ENCODE data around the gene PREX1. TPM values are rescaled to one million over a fixed set of nuclear protein-coding genes. Genes with fewer than 3 reads are reported as not detected.

The PREX1 gene
- total and polyA plus RNA-seq, 2 donors (not counting 3 experiments of a cell fraction or from before 2014, with no cell fraction given): 51.3 to 72.9 TPM

DNA sequence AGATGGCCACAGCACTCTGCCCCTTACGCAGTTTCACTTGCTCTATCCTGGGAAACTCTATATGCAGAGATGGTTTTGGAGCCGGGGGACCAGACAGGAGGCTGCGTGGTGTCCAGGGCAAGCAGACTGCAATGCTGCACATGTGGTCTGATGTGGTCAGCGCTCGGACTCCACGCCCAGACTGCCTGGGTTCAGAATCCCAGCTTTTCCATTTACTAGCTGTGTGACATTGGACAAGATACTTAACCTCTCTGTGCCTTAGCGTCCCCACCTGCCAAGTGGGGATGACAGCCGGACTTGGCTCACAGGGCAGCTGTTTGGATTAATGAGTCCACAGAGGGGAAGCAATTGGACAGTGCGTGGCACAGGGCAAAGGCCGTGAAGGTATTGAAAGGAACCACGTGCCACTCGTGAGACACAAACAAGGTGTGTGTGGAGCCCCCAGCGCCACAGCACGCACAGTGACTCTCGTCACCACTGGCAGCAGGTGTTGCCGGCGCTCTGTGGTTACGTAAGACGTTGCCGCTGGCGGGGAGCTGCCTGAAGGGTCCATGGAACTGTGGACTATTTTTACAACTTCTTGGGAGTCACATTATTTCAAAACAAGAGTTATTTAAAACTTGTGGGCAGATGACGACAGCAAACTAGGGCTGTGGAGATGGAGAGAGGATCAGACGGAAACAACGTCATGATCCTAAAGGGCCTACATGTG, 201.4 kb downstream of the PREX1 start:
- FAIRE-seq (no peak), DNase-seq (ENCODE audit: low read depth, low spot score) (no peak)
- no peak overlapping the region for H3K4me3 ChIP-seq (replicated peaks in 1 of 3; ENCODE audit: insufficient read depth in 1 of 3, low read depth in 1 of 3, low read length in 3 of 3)
- H3K27me3 ChIP-seq (ENCODE audit: control insufficient read depth in 2 of 2, insufficient read depth in 2 of 2, low read length in 2 of 2): no peaks in the 10 kb centered on the region
- no peak for TF ChIP-seq JUN (IDR thresholded peaks at IDR 0.05; ENCODE audit: borderline replicate concordance, insufficient read depth, insufficient read length, low read depth)
- no peak for TF ChIP-seq EZH2 (IDR thresholded peaks at IDR 0.05; ENCODE audit: borderline replicate concordance, low read depth, low read length, severe bottlenecking)
- no peak for TF ChIP-seq POLR2A (IDR thresholded peaks at IDR 0.05; ENCODE audit: low read depth, low read length)
- TF ChIP-seq, protein P1, sequence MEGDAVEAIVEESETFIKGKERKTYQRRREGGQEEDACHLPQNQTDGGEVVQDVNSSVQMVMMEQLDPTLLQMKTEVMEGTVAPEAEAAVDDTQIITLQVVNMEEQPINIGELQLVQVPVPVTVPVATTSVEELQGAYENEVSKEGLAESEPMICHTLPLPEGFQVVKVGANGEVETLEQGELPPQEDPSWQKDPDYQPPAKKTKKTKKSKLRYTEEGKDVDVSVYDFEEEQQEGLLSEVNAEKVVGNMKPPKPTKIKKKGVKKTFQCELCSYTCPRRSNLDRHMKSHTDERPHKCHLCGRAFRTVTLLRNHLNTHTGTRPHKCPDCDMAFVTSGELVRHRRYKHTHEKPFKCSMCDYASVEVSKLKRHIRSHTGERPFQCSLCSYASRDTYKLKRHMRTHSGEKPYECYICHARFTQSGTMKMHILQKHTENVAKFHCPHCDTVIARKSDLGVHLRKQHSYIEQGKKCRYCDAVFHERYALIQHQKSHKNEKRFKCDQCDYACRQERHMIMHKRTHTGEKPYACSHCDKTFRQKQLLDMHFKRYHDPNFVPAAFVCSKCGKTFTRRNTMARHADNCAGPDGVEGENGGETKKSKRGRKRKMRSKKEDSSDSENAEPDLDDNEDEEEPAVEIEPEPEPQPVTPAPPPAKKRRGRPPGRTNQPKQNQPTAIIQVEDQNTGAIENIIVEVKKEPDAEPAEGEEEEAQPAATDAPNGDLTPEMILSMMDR (IDR thresholded peaks at IDR 0.05; ENCODE audit: extremely low read depth in 1 of 2, insufficient read depth in 1 of 2, low read depth in 1 of 2, low read length in 2 of 2): no peak
- TF ChIP-seq, protein P2, sequence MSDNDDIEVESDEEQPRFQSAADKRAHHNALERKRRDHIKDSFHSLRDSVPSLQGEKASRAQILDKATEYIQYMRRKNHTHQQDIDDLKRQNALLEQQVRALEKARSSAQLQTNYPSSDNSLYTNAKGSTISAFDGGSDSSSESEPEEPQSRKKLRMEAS (IDR thresholded peaks at IDR 0.05; ENCODE audit: insufficient read depth, insufficient read length): no peak
- no peak for TF ChIP-seq FOS (IDR thresholded peaks at IDR 0.05; ENCODE audit: borderline replicate concordance, insufficient read depth, low read length)
- TF ChIP-seq MYC (IDR thresholded peaks at IDR 0.05; ENCODE audit: low read depth, low read length): no peak
- no peak for TF ChIP-seq GATA2 (IDR thresholded peaks at IDR 0.05; ENCODE audit: insufficient read depth, insufficient read length, low read depth, low read length)
- TF ChIP-seq POLR2AphosphoS5 (IDR thresholded peaks at IDR 0.05; ENCODE audit: insufficient read depth, low read depth, low read length): no peak
- POLR2A ChIA-PET: no interaction called here
- CTCF ChIA-PET: no interaction called here
- H3K9me1 ChIP-seq (replicated peaks; ENCODE audit: control insufficient read depth, extremely low read depth, insufficient read depth, low read length): no peaks in the 10 kb centered on the region
- no peaks in the 10 kb centered on the region for H4K20me1 ChIP-seq (replicated peaks; ENCODE audit: control insufficient read depth, extremely low read depth, insufficient read depth, low read length)
- no peak overlapping the region for H3K27ac ChIP-seq (ENCODE audit: insufficient read depth, low read depth, low read length)
- H3K9me3 ChIP-seq (replicated peaks; ENCODE audit: control insufficient read depth, insufficient read depth, low read length): no peaks in the 10 kb centered on the region
- H3K9ac ChIP-seq (replicated peaks; ENCODE audit: extremely low read depth, insufficient read depth, low read length): no peak overlapping the region
- H3K4me2 ChIP-seq (ENCODE audit: insufficient read depth, low read length): no peak overlapping the region
- no peaks in the 10 kb centered on the region for H3K79me2 ChIP-seq (ENCODE audit: control insufficient read depth, insufficient read depth, low read length)
- no peak overlapping the region for H2AFZ ChIP-seq (ENCODE audit: low read depth, low read length)
- no TSS peak for BruUV-seq (replicated peaks)
- peaks cover 0 to 37% of the 10 kb centered on the region in 2 experiments for H3K36me3 ChIP-seq (ENCODE audit: control insufficient read depth in 2 of 2, extremely low read depth in 1 of 2, insufficient read depth in 2 of 2, low read length in 2 of 2)
- dilution Hi-C loops (cut with MboI; ENCODE audit: extremely low pct_ligation_motif_present, low sequenced_read_pairs): no loop called here
- peaks cover 4% of the 10 kb centered on the region for H3K4me1 ChIP-seq (ENCODE audit: control insufficient read depth, extremely low read depth, insufficient read depth, low read length)
- intact Hi-C loops (cut with micrococcal nuclease): no loop called here
